HG03039 (cell line): Measurements from ENCODE around the gene UBLCP1.

Experiments used
- ATAC-seq: cut with Tn5 transposase; IDR thresholded peaks from one replicate; pipeline ENCODE4 v1.9.1; 2021; ENCODE audit warnings: mild to moderate bottlenecking, moderate library complexity; ENCODE audit not compliant: unreplicated experiment

UBLCP1 gene

DNA sequence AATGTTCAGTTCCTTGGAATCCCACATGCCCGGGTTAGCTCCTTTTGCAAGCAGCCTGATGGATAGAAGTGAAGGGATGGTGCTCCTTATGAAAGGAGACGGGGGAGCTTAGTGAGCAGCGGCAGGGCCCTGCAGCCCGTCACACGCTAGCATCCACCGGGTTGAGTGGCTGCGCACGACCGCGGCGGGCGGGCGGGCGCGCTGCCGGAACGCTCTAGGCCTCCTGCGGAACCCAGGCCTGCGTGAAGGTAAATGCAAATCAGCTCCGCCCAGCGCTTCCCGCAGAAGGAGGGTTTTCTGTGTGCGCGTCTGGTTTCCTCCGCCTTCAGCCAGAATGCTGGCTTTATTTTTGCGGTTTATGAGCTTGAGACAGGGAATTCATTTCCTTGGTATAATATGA is 47.4 kb downstream of the UBLCP1 start:
- ATAC-seq: no peak

DNA sequence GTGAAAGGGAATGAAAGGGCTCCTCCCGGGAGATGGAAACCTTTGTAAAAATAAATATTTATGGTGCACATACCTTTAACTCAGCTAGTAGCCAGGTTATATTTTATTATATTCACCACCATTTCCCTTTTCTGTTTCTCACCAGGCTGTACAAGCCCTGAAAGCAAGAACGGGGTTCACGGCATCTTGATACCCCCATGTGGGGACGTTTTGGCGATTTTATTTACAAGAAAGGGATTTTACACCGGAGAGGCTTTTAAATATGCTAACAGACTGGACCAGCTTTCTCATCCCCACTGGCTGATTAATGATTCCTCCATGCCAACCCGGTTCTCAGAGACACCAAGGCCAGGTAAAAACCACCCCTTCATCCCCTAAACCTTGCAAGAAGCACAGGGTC is 48.0 kb downstream of the UBLCP1 start:
- ATAC-seq: no peak

DNA sequence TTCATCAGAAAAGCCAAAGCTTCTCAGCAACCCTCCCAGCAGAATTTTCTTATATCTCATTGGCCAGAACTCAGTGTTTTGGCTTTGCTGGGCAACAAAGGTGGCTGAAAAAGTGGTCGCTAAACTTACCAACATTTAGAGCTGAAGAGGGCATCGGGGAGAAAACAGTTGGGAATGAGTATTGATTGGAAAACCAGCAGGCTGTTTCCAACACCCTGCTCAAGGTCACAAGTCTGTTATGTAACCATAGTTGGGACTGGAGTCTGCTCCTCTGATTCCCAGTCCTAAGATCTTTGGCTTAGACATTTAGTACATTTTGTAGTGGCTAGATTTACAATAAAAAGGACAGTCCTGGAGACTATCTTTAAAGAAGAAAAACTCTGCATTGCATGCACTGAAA is 50.1 kb downstream of the UBLCP1 start:
- no peak for ATAC-seq

DNA sequence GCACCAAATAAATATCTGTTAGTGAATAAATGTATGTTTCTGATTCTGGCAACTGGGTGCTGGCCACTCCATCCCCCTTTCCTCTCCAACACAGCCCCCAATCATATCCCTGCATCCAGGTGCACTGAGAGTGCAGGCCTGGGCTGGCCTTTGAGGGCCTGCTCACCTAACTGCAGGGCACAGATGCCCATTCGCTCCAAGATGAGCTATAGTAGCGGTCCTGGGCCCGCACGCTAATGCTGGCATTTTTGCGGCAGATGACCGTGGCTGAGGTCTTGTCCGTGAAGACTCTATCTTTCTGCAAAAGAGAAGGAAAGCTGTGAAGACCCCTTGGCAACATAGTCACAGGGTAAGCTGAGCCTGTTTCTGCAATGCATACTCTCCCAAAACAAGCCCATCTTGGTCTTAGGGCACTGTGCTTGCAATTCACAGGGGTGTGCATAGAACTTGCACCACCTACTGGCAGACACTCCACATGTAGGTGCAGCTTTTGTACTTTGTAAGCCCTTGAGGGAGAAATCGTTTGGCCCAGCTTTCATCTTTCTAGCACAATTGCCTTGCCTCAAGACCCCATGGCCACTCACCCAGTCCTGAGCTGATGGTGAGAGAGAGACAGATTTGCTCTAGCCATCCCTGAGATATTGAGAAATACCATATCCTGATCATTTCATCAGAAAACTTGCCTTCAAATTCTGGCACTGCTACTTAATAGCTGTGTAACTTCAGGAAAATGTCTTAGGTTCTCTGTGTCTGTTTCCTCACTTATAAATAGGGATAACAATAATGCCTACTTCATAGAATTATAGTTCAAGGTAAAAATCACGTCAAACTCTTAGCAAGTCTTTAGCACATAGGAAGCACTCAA is 53.7 kb downstream of the UBLCP1 start:
- ATAC-seq: no peak

DNA sequence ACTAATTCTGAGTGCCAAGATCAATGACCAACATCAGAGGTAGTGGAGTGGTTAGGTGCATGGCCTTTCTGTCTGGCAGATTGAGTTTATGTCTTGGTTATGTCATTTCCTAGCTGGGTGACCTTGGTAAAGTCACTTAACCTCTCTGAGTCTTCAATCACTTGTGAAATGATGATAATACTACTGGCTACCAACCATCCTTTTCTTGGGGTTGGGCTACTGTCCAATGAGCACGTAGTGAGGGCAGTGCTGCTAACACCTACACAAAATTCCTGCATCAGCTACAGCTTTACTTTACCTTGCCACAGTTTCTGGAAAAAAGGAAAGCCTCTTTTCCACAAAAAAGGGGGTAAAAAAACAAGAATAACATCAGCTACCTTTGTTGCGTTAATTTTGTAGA is 54.8 kb downstream of the UBLCP1 start:
- no peak for ATAC-seq

DNA sequence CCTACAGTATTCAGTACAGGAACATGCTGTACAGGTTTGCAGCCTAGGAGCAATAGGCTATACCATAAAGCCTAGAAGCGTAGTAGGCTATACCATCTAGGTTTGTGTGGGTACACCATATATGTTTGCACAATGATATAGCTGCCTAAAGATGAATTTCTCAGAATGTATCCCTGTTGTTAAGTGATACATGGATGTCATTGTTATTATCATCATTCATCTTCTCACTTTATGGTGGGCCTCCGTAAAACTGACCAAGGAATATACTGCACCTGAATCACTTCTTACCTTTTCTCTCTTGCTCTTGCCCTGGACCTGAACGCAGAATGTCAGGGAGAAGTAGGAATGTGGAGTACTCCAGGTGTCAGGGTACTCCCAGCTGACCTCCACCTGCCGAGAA is 55.4 kb downstream of the UBLCP1 start:
- ATAC-seq: no peak

DNA sequence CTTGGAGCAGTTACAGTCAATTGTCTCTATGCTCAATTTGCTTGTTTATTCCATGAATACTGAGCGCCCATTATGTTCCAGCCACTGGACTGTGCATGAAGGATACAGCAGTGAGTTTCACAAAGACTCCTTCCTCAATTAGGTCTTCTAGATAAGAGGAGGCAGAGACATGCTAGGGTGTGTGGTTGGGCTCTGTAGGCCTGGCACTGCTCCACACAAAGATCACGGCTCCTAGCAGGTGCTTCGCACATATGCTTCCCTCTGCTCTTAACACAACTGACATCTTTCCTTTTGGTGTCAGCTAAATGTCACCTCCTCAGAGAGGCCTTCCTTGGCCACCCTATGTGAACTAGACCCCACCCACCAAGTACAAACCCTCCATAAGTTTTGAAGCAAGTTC is 56.3 kb downstream of the UBLCP1 start:
- no peak for ATAC-seq

DNA sequence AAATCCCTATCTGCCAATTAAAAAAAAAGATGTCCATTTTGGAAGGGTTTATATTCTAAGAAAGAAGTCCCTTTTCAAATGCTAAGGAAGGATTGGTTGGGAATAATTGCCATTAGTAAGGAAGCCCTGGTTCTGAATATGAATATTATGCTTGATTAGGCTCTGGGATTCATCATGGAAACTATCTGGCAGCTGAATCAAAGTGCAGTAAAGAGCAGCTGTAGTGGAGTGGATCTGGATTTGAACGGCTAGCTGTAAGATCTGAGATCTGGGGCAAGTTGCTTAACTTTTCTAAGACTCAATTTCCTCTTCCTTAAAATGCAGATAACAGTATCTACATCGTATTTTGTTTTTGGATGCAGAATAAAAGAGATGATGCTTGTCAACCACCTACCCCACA is 56.7 kb downstream of the UBLCP1 start:
- no peak for ATAC-seq

DNA sequence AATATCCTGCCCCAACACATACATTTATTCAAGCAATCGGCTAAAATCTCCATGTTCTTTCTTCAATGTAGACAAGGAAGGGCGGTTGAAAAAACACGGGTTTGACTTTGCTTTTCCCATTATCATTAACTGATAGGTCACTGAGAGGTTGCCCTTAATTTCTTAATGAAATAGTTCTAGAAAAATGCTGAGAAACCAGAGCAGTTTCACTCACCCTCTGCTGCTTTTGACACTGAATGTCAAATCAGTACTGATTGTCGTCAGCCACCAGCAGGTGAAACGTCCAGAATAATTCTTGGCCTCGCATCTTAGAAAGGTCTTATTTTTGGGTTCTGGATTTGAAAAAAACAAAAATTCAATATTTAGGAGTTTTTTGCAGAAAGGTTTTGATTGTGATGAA is 59.1 kb downstream of the UBLCP1 start:
- ATAC-seq: no peak

DNA sequence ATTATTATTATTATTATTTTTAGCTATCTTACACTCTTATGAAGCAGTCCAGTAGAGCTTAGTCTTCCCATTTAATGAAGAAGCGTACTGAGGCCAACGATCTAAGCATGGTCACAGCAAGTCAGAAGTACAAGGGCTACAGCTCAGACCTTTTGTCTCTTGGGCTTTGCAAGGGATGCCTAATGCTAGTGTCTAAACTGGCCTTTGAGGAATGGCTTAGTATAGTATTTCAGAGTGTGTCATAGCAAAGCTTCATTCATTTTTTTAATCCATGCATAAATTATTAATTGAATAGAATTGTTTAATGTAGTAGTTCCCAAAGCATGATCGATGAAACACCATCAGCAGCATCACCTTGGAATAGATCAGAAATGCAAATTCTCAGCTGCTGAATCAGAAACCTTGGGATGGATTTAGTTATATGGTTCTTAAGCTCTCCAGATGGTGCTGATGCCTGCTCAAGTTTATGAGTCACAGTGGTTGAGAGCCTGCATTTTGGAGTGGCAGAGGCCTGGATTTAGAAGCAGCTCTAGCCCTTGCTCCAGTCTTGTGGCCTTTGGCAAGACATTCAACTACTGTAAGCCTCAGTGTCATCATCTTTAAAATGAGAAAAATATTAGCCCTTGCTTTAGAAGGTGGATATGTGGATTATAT is 61.1 kb downstream of the UBLCP1 start:
- no peak for ATAC-seq

DNA sequence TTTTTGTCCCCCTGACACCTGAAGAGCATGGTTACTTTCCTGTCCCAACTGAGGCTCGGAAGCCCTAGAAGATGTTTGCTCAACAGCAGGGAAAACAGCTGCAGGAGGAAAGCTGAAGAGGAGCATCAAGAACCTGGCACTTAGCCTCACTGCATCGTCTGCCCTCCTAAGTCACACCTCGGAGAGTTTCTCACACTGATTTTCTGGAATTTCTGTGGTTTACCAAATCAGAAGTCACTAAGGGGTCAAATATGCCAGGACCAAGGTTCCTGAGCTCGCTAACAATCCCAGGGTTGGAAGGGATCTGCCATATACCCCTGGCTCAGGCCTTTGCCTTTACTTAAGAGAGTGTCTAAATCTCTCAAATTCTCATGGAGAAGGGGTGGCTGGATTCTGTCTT is 61.9 kb downstream of the UBLCP1 start:
- ATAC-seq: no peak

DNA sequence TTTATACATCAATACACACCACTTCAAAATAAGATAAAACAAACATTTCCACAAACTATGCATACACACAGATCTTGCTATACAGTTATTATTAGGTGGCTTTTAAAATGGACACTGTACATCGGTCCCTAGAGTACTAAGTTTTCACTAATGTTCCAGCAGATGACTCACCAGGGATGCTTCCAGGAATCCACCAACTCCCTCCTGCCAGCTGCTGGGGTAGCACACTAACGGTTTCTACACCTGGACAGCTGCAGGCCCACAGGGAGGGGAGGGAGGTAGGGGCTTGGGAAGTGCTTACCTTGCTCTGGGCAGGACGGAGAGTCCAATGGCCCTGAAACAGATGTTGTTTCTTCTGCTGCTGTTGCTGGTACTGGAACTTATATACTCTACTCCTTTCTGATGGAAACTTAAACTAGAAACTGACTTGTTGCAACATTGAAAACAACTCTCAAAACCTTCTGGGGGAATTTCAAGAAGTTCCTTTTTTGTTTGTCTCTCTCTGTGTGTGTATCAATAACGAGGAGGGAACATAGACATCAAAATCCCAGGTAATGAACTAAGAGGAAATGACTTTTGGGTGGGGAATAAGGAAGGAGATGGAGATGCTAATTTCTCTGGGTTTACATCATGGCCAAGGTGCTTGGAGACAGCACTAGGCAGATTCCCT is 67.2 kb downstream of the UBLCP1 start, which contains the start of gene IL12B:
IL12B (minus strand) TSS at position 357 of the 670 bp plus-strand sequence. CDS start 3,705 bp downstream, outside the sequence.
- no peak for ATAC-seq

DNA sequence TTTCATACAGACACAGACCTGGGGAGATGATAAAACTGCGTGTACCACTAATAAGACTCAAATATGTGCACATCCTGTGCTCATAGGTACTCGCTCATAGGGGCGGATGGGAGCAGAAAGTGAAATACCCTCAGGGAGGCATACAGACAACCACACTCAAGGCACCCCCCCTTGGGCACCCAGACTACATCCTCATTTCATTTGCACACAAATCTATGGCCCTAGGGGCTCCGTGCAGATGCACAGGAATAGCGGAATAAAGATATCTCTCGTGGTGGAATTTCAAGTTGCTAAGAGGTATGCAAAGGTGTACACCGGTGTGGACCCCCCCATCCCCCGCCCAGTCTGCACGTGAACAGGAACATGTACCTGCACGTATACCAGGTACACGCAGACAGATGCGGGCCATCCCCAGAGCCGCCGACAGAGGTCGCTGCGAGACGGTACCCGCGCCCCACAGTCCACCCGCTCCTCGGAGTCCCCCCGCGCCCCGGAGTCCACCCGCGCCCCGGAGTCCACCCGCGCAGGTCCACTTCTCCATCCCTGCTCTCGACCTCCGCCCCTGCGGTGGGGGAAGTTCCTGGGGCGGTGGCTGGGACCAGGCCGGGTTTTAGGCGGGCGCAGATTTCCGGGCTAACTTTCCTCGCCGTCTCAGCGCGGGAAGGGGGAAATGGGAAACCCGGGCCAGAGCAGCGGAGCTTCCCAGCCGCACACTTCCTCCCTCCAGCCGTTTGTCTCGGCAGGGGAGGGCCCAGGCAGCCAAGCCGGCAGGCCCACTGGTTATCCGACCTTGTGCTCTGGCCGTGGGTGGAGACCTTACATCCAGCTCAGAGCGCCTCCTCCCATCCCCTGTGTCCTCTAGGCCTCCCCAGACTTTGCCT is 68.2 kb downstream of the UBLCP1 start:
- peak; percentile 52 for ATAC-seq

DNA sequence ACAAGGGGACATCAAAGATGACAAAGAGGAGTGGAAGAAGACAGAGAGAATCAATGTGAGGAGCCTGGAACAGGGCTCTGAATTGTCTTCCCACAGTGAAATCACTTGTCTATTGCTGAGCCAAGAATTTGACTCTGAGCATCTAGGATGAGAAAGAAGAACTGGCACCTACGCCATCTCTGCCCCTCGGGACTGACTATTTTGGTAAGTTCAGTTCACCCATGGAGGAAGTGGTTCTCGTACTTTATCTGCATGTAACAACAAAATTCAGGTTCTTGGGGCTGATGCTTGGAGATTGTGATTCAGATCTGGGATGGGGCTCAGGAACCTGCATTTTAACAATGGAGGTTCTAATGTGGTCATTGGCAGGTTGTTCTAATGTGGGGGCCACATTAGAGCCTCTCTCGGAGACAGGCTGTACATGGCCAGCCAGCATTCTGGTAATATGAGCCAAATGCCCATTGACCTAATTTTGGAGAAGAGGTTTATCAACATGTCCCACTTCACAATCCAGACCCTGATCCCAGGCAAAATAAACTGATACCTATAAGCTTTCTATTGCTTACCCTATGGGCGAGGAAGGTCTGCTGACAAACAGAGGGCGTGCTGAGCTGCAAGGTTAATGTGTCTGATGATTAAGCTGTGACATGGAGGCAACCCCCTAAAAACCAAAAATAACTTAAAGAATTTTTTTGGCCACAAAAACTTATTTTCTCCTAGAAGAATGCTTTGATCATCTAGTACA is 69.9 kb downstream of the UBLCP1 start:
- no peak for ATAC-seq

DNA sequence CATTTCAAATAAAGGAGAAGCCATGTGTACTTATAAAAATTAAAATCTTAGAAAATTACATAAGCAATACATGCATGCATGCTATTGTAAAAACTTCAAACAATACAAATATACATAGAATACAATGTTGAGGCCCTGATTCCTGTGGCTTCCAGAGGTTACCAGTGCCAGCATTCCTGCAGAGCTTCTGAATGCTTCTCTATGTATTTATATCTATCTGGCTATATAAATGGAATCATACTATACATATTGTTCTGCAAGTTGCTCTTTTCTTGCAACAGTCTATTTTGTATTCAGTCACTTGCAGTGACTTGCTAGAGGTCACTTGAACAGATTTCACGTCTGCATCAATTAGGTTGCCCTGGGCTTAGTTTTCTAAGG is 70.4 kb downstream of the UBLCP1 start:
- ATAC-seq: no peak
